Muscle layer of duodenum (tissue), 2 donors: ENCODE results near the gene GRK3.
"Not testable (repeated sequence)": the region's sequence is repeated elsewhere in the genome, so short reads cannot be mapped to it uniquely, and the experiment has no call there.

Experiments used
- H3K27ac ChIP-seq: one replicate; pipeline ENCODE4 v1.7.0; 2013; ENCODE audit warnings: mild to moderate bottlenecking, low read length
- H3K27me3 ChIP-seq: one replicate; pipeline ENCODE4 v1.7.0; 2013; ENCODE audit warnings: low read depth, mild to moderate bottlenecking, control low read depth, low read length
- H3K36me3 ChIP-seq, 2 donors: one replicate each; pipeline ENCODE4 v1.7.0; 2013; ENCODE audit warnings: low read length in 2 of 2, control low read depth in 1 of 2, mild to moderate bottlenecking in 1 of 2; ENCODE audit not compliant: insufficient read depth in 2 of 2, control insufficient read depth in 1 of 2
- H3K4me1 ChIP-seq, 2 donors: one replicate each; pipeline ENCODE4 v1.7.0; 2013; ENCODE audit warnings: low read length in 2 of 2, mild to moderate bottlenecking in 2 of 2, control low read depth in 1 of 2, moderate library complexity in 1 of 2; ENCODE audit not compliant: insufficient read depth in 2 of 2, control insufficient read depth in 1 of 2
- H3K4me3 ChIP-seq, 2 donors: one replicate each; pipeline ENCODE4 v1.7.0; 2013; ENCODE audit warnings: low read length in 2 of 2, low read depth in 1 of 2, mild to moderate bottlenecking in 1 of 2
- H3K9me3 ChIP-seq, 2 donors: one replicate each; pipeline ENCODE4 v1.7.0; 2013; ENCODE audit warnings: low read length in 2 of 2, control low read depth in 1 of 2, mild to moderate bottlenecking in 1 of 2; ENCODE audit not compliant: control insufficient read depth in 1 of 2
- donor health status: healthy.

GRK3 gene

DNA sequence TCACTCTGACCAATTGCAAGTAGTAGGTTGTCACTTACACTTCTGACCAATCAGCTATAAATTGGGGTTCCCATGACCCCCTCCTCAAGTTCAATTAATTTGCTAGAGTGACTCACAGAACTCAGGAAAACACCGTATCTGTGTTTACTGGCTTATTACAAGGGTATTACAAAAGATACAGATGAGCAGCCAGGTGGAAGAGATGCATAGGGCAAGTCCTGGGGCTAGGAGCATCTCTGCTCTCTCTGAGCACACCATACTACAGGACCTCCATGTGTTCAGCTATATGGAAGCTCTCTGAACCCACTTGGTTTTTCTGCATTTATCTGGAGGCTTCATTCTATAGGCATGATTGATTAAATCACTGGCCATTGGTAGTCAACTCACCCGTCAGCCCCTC, 11.3 kb upstream of the GRK3 start:
- no peaks in the 10 kb centered on the region for H3K36me3 ChIP-seq
- H3K9me3 ChIP-seq = no peaks in the 10 kb centered on the region
- no peaks in the 10 kb centered on the region for H3K27me3 ChIP-seq
- H3K27ac ChIP-seq = no peak overlapping the region
- no peak overlapping the region for H3K4me3 ChIP-seq
- H3K4me1 ChIP-seq = peaks cover 0 to 14% of the 10 kb centered on the region in 2 donors

- Histone ChIP-seq H3K27ac (no peak overlapping the region), H3K9me3 (no peaks in the 10 kb centered on the region), H3K27me3 (no peaks in the 10 kb centered on the region), H3K36me3 (no peaks in the 10 kb centered on the region), H3K4me1 (peaks cover 0 to 14% of the 10 kb centered on the region in 2 donors), H3K4me3 (no peak overlapping the region)
Measured at GRCh38 chr22:25554238-25554671, 10.2 kb upstream of the GRK3 start.

GRCh38 chr22:25554689-25555088, 9.8 kb upstream of the GRK3 start:
- Histone ChIP-seq H3K27ac (no peak overlapping the region), H3K4me1 (peaks cover 0 to 14% of the 10 kb centered on the region in 2 donors), H3K27me3 (no peaks in the 10 kb centered on the region), H3K9me3 (no peaks in the 10 kb centered on the region), H3K4me3 (no peak overlapping the region), H3K36me3 (no peaks in the 10 kb centered on the region)

- Histone ChIP-seq H3K9me3 (no peaks in the 10 kb centered on the region), H3K36me3 (no peaks in the 10 kb centered on the region), H3K27ac (no peak overlapping the region), H3K4me1 (peaks cover 0 to 14% of the 10 kb centered on the region in 2 donors), H3K4me3 (no peak overlapping the region), H3K27me3 (no peaks in the 10 kb centered on the region)
Measured at GRCh38 chr22:25555586-25555985, 8.9 kb upstream of the GRK3 start.

- Histone ChIP-seq H3K9me3 (no peaks in the 10 kb centered on the region), H3K4me3 (no peak overlapping the region), H3K36me3 (no peaks in the 10 kb centered on the region), H3K4me1 (peaks cover 0 to 14% of the 10 kb centered on the region in 2 donors), H3K27ac (no peak overlapping the region), H3K27me3 (no peaks in the 10 kb centered on the region)
Measured at GRCh38 chr22:25557218-25557617, 7.3 kb upstream of the GRK3 start.

DNA sequence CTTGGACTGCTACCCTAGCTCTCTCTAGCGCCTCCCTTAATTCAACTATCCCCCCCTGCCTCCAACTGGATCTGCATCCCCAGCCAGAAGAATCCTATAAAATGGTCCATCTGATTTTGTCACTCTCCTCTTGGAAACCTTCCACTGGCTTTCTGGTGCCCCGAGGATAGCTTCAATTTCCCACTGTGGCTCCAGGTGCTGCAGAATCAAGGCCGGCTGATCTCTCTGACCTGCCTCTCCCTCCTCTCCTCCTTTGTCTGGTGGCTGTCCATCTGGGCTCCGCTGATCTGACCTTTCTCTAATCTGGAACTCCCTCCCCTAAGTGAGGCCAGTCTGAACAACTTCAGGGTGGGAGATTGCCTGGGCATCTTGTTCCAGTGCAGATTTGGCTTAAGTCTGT, 6.1 kb upstream of the GRK3 start:
- H3K4me3 ChIP-seq = no peak overlapping the region
- no peaks in the 10 kb centered on the region for H3K9me3 ChIP-seq
- no peaks in the 10 kb centered on the region for H3K36me3 ChIP-seq
- no peak overlapping the region for H3K27ac ChIP-seq
- peaks cover 0 to 14% of the 10 kb centered on the region in 2 donors for H3K4me1 ChIP-seq
- H3K27me3 ChIP-seq = no peaks in the 10 kb centered on the region

GRCh38 chr22:25559910-25560309, 4.6 kb upstream of the GRK3 start:
- H3K4me3 ChIP-seq, H3K27ac ChIP-seq, H3K27me3 ChIP-seq: not testable (repeated sequence)

DNA sequence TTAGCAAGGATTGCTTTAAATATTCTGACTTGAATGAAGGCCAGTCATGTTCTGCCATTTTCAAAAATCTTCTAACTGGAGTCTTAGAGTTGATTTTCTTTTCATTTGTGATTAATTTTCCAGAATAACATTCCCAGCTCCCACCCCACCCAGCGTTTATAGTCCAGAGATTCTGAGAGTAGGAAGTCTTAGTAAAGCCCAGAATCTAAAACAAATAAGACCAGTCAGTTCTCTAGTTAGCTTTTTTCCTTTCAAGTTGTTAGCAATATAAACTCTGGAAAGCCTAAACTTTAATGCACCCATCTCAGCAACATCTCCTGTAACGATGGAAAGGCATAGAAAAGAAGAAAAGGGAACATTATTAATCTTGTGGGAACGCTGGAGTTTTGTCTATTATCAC, 3.3 kb upstream of the GRK3 start:
- H3K36me3 ChIP-seq, H3K27ac ChIP-seq, H3K4me3 ChIP-seq, H3K4me1 ChIP-seq, H3K9me3 ChIP-seq, H3K27me3 ChIP-seq: not testable (repeated sequence)

More at GRCh38 chr22:25559910-25560309, 4.6 kb upstream of the GRK3 start:
- H3K36me3 ChIP-seq, H3K4me1 ChIP-seq, H3K9me3 ChIP-seq: not testable (repeated sequence)

GRCh38 chr22:25561927-25562326, 2.5 kb upstream of the GRK3 start:
- H3K4me3 ChIP-seq, H3K27me3 ChIP-seq, H3K9me3 ChIP-seq, H3K36me3 ChIP-seq, H3K4me1 ChIP-seq, H3K27ac ChIP-seq: not testable (repeated sequence)

DNA sequence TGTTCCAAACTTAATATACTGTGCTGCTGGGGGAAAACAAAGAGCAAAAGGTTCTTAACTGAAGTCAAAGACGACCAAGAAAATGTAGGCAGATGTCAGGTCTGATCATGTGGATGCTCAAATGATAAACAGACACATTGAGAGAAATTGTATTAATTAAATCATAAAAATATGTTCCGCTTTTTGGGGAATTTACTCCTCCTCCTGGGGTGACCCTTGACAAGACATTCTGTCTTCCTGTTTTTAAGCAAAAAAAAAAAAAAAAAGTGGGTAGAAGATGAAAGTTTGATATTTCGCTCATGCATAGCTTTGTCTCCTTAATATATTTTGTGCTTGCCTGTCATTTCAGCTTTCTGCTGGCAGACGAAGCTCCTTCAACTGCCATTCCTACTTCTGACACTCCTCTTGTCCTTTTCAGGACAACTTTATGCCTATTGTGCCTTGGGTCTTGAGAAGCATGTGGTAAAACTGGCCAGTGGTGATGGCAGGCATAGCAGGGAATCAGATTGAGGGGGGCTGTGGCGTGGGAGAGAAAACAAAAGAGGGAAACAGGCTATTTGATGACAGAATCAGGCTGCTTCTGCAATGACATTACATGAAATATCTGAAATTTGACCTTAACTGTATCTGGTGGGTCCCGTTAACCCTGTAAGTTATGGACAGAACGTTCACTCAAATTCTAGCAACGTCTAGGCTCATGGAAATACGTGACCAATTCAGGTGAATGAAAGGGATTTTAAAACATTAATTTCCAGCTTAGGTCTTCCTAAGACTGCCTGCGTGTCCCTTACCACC, 1.3 kb upstream of the GRK3 start:
- not testable (repeated sequence) for H3K9me3 ChIP-seq, H3K4me1 ChIP-seq, H3K27ac ChIP-seq, H3K27me3 ChIP-seq, H3K36me3 ChIP-seq
- peak overlapping the region in 1 of 2 donors; percentile 92 for H3K4me3 ChIP-seq

DNA sequence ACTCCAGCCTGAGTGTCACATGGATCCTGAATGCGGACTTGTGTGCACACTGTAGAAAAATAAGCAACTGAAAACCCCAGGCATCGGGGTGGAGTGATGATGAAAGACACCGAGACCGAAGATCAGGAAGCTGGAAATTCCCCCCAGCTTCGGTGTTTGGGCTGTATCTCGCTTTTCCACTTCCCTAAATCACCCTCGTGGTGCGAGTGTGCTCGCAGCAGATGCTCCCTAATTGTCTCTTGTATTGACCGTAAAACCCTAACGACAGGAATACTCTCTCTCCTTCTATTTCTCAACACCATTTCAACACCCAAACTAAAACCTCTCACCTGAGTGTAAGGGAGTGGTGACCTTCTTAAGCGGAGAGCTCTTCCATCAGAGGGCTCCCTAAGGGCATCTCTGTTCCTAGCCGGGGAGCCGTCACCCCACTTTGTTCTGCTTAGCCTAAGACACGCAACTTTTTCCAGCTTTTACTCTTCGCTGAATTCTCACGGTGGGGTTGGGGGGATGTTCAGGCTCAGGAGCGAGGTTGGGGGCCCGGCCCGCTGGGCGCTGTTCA, 635 bp upstream of the GRK3 start:
- H3K36me3 ChIP-seq = no peaks in the 10 kb centered on the region
- peak overlapping the region; percentile 39 for H3K27ac ChIP-seq
- H3K4me1 ChIP-seq = peaks cover 0 to 7% of the 10 kb centered on the region in 2 donors
- no peaks in the 10 kb centered on the region for H3K9me3 ChIP-seq
- H3K27me3 ChIP-seq = no peaks in the 10 kb centered on the region
- peak overlapping the region; percentile 63 to 92 for H3K4me3 ChIP-seq
